CD4-positive, alpha-beta T cell treated with Interleukin-4 for 4 hours (primary cell): Measurements from ENCODE around the gene ERBB4.

Experiments
- DNase-seq: peaks from one replicate; pipeline ENCODE4 v3.0.0-alpha.2; 2020

Gene ERBB4

DNA sequence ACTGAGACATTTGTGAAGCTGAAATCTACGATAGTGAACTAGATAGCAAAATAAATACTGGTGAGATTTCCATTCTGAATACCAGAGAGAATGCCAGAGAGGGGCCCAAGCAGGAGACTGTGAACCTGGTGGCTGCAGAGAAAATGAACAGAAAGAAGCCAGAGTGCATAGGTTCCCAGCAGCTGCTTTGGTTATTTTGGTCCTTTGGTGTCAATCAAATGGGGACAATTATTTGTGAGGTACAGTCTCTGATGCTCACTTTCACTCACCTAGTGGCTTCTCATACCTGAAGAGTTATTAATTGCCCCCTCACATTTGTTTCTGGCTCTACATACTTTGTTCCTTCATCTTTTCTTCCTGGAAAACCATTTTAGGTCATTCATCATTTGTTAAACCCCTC lies 1170.1 kb downstream of the ERBB4 start:
- DNase-seq, result no peak

DNA sequence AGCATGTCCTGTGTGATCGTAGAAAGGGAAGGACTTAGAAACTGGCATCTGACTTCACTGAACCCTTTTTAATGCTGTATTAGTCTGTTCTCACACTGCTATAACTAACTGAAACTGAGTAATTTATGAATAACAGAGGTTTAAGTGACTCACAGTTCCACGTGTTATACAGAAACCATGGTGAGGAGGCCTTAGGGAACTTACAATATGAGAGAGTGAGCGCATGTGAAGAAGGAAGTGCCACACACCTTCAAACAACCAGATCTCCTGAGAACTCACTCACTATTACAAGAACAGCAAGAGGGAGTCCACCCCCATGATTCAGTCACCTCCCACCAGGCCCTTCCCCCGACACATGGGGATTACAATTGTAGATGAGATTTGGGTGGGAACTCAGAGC lies 1170.9 kb downstream of the ERBB4 start:
- DNase-seq, result no peak

DNA sequence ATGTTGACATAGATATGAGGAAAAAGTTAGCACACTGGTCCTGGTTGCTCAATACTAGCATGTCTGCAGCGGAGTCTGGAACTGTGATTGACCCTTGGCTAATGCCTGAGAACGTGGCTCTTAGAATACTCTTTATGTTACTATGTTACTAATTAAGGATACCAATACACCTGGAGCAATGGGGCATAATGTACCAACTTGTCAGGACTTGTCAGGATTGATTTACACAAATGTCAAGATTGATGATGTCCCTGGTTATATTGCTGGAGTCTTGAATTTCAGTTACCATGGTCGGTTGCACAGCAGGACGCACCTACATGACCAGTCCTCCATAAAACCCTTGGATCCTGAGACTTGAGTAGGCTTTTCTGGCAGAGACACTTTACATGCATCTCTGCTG lies 1171.3 kb downstream of the ERBB4 start:
- no peak for DNase-seq

DNA sequence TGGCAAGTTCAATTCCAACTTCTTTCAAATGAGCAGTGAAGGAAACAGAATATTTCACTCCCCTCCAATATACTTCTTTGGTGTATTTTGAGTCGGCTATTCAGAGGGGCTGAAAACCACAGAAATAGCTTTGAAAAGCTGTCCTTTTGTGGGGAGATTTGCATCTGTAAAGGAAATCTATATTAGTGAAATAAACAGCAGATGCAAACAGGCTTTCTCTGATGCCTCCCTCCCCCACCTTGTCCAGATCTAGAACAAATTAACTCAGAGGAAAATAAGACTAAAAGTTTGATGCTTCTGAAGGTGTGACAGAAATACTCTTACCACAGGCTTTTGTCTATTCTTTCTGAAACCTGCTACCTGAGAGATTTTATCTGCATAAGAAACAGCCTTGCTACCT lies 1173.7 kb downstream of the ERBB4 start:
- DNase-seq, result no peak

DNA sequence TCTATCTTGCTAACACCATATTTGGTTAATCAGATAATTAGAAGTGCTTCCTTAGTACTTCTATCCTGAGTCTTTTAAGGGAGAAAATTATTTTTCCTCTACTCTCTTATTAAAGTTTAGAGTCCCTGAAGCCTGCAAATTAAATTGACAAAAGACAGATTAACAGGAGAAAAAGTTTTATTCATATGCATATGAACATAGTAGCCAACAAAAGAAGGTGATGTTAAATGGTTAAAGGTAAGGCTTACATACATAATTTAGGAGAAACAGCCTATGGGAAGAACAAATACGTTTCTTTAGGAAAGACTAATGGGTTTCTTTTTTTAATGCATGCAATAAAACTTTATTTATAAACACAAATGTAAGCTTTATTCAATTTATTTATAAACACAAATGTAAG lies 1177.2 kb downstream of the ERBB4 start:
- no peak for DNase-seq

DNA sequence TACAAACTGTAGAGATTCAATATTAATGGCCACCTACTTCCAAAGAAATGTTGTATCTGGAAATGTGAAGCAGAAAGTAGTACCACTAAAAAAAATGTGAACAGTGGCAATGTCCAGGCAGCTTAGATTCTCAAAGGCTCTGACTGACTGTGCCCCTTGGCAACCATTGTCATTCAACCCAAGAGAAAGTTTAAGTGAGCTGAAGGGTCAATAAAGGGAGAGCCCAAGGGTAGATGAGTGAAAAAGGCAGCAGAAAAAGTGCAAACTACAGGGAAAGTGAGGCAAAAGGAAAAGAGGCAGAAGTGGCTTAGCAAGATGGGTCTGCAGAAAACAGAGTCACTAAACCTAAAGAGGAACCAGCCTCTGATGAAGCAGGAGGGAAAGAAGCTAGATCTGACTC lies 1179.3 kb downstream of the ERBB4 start:
- DNase-seq, result no peak

DNA sequence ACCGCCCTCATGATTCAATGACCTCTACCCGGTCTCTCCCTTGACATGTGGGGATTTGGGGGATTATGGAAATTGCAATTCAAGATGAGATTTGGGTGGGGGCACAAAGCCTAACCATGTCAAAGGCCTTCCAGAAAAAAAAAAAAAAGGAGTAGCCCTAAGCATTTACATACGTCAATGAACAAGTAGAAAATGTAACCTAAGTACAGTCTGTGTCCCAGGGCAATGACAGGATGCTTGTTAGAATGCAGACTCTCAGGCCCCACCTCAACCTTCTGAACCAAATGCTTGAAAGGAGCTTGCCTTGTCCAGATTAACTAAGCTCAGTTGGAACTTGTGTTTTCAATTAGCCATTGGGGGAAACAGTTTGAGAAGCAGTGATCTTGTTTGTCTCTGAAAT lies 1180.1 kb downstream of the ERBB4 start:
- no peak for DNase-seq

DNA sequence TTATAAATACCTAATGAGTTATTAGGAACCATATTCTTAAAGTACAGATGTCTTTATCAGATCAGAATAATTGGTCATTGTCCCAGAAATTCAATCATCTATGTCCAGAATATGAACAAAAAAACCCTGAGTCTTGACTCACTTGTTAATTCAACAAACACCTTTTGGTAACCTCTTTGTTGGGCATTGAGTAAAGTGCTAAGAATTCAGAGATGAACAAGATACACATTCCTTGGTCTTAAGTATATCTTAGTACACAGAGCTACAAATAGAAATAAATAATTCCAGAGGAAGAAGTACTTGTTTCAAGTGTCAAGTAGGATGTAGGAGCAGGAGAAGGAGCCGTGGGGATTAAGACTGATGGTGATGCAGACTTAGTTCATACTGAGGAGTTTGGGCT lies 1184.1 kb downstream of the ERBB4 start:
- no peak for DNase-seq

DNA sequence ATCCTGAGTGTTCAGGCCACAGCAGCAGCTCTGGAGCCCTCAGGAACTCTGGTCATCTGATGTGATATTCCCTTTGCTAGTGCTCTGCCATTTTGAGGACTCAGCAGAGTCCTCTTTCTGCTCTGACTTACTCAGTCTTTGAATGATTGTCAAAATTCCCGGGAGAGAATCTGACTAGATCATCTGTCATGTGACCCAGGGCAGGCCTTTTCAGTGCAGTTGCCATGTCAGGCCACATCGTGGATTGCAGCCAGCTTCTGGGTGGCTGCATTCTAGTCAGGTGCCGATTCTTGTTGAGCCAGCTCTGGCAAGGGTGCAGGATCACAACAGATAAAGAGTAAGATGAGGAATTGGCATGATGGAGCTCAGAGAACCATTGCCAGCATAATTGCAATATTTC lies 1186.6 kb downstream of the ERBB4 start:
- no peak for DNase-seq

DNA sequence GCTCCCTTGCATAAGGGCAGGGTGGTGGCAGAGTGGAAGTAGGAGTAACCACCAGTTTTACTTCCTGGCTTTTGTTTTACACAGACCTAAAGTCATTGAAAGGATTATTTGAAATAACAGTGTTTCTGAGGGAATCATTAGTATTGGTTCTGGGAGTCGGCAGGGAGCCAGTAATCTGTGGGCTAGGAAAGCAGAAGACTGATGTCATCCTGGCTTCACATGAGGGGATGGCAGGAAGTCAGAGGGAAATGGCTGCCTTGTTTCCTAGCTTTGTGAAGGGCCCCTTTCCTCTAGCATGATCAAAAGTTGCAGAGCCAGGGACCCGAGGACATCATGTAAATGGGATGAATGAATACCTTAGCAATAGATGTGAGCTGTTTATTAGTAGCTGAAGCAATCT lies 1189.6 kb downstream of the ERBB4 start:
- no peak for DNase-seq

DNA sequence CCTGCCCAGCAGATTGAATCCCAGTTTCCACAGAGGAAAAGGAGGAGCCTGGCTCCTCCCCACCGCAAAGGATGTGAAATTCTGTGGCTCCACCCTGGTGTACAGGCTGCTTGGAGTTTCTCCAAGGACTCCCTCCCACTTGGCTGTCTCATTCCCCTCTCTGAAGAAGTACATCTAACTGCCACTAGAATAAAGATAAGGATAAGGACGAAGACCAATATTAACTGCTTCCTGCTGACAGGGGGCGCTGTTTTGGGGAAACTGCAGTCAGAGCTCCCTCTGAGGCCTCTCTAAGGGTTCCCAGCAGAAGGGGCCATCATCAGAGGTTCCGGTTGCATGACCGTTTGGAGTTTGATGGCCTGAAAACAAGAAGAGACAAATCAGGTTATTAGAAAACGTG lies 1191.3 kb downstream of the ERBB4 start:
- no peak for DNase-seq

DNA sequence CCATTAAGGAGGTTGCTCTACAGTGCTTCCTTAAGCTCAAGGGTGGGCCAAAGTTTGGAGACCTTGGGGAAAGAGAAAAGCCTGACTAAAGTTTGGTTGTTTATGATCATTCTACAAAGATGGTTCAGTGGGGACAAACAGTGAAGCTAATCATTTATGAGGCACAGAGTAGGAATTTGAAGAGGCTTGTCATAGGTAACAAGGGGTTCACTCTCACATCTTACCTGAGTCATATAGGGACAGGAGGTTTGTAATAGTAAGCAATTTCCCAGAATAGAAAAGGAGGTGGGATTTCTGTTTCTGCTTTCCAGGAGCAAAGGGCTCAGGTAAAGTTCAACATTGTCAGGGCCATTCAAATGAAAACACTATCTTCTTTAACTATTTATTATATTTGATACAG lies 1194.3 kb downstream of the ERBB4 start:
- no peak for DNase-seq

DNA sequence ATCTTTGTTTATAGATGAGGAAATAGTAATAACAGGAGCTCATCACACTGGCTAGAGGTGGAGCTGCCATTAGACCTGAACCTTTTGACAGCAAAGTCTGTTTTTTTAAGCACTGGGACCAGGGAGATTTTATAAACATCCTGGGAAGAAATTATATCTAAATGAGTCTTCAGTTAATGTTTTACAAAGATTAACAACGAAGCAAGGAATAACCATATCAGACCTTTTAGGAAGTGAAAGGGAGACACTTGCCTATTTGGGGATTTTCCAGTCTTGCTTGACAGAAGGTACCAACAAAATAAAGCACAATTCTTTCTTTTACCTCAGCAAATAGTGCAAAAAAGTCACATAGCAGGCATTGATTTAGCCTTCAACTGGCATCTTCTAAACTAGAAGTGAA lies 1205.2 kb downstream of the ERBB4 start:
- no peak for DNase-seq

DNA sequence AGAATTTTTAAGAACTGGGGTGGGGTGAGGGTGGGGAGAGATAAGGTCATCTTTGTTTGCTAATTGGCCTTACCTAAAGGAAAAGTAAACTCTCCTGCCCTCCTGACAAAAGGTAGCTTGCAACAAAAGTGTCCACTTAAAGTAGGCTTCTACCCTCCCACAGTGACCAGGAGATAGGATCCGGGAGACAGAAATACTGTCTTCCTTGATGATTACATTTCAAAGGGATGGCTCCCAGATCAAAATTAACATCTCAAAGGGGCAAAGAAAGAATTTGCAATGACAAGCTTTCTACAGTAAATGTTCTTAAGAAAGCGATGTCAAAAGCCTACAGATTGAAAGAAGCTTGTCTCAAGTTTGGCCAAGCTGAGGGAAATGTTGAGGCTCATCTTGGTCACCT lies 1206.9 kb downstream of the ERBB4 start:
- no peak for DNase-seq

DNA sequence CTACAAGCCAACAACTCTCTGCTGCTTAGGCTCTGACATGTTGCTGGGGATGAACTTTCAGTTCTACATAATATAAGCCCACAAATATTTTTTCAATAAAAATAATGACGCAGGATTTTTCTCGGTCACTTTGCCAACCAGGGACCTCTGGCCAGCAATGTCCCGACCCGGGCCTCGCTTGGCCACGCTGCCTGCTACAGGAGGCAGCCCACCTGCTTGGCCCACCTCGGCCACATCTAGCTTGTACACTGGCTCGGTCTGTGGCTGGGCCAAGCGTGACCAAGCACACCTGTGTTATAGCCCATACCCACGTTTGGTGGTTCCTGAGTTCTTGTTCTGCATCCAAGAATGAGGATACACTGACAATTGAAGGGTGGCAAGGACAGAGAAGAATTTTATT lies 1208.7 kb downstream of the ERBB4 start:
- no peak for DNase-seq

DNA sequence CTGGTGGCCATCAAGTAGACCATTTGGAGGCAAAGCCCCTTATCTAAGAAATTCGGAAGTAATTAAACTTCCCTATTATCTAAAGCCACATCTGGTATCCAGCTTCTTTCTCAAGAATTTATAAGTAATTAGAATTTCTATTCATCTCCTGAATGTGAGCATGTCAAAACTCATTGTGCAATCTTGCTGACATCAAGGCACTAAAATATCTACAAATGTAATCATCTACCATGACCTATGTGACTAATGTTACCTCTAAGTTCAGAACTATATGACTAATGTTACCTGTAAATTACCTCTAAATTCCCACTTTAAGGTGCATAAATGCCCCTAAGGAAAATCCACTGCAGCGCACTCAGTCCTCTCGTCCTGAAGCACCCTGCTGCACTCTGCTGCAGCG lies 1209.2 kb downstream of the ERBB4 start:
- no peak for DNase-seq

DNA sequence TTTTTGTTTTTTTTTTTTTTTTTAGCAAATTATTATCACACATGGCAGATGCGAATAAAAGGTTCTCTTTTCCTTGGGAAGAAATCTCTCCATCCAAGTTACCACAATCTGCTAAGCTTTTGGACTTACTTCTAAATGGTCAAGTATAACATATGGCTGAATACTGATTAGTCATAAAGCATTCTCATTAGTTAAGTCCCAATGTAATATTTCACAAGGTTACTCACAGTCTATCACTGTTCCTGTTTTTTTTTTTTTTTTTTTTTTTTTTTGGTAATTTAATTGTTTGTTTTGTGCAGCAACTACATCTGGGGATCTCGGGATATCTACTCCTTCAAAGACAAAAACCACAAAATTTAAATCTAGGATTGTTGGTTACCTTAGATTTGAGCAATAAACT lies 1210.5 kb downstream of the ERBB4 start:
- DNase-seq, result no peak
